ENCODE data around the gene ANKRD6.

The ANKRD6 gene

GRCh38 chr6:89596484-89596883 is 163.5 kb downstream of the ANKRD6 start:
- no peak overlapping the region for H2BK5ac ChIP-seq (ENCODE audit: low read length)
- no peak overlapping the region for H3K27ac ChIP-seq (replicated peaks; ENCODE audit: low read length)
- H3K4me3 ChIP-seq (ENCODE audit: low read length in 2 of 2) = no peak overlapping the region
- H3K4me2 ChIP-seq (ENCODE audit: insufficient read depth, low read length, poor library complexity, severe bottlenecking) = no peak overlapping the region
- no peaks in the 10 kb centered on the region for H3K27me3 ChIP-seq (ENCODE audit: control insufficient read depth in 3 of 3, insufficient read depth in 3 of 3, low read depth in 1 of 3, low read length in 3 of 3)
- H3K9me3 ChIP-seq (replicated peaks in 1 of 2; ENCODE audit: control insufficient read depth in 2 of 2, insufficient read depth in 1 of 2, low read depth in 1 of 2, low read length in 2 of 2) = no peaks in the 10 kb centered on the region
- no CpG with 5 or more reads among the region's 1 CpG for WGBS, 2 donors (ENCODE audit: extremely low coverage in 2 of 2, insufficient read length in 2 of 2, insufficient replicate concordance in 1 of 2)
- H3K23ac ChIP-seq (ENCODE audit: low read depth, low read length, poor library complexity) = no peak overlapping the region
- H3K4ac ChIP-seq (ENCODE audit: low read length) = no peak overlapping the region
- no peaks in the 10 kb centered on the region for H3K36me3 ChIP-seq (replicated peaks in 1 of 2; ENCODE audit: control insufficient read depth in 2 of 2, insufficient read depth in 2 of 2, low read length in 2 of 2)
- no peak overlapping the region for H2BK15ac ChIP-seq (ENCODE audit: low read length)
- no peak for DNase-seq (ENCODE audit: low spot score)
- no peak overlapping the region for H3K9ac ChIP-seq (ENCODE audit: low read depth, low read length, poor library complexity)
- H4K8ac ChIP-seq (ENCODE audit: low read depth, low read length) = no peak overlapping the region
- no peak overlapping the region for H2BK120ac ChIP-seq (ENCODE audit: low read depth, low read length)
- H2AK5ac ChIP-seq (ENCODE audit: low read depth, low read length) = no peak overlapping the region
- H3K79me1 ChIP-seq (ENCODE audit: low read depth, low read length) = no peaks in the 10 kb centered on the region
- H3K4me1 ChIP-seq (ENCODE audit: control insufficient read depth in 2 of 2, insufficient read depth in 1 of 2, low read depth in 1 of 2, low read length in 2 of 2) = peaks cover 0 to 7% of the 10 kb centered on the region in 2 donors
- no peak overlapping the region for H3K14ac ChIP-seq (ENCODE audit: low read length)
- no peak overlapping the region for H2BK12ac ChIP-seq (ENCODE audit: low read length)
- no peak overlapping the region for H4K91ac ChIP-seq (ENCODE audit: low read depth, low read length, poor library complexity)
- H3K18ac ChIP-seq (ENCODE audit: low read length) = no peak overlapping the region
- no peak overlapping the region for H2AFZ ChIP-seq (ENCODE audit: low read length)

DNA sequence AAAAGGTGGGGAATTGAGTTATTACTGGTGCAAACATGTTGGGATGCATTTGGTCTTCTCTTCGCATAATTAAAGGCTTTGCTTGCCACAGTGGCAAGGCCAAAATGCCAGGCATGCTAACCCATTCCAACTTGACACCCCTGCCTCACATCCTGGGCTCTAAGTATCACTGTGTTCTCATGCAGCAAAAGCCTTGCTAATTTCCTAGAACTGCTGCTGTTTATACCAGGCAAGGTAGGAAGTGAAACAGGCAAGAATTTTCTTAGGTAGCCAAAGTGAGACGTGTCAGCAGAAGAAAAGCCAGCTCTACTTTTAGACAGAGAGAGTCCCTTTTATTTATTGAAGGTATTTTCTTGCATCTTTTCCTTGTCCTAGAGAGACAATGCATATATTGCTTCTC is 164.4 kb downstream of the ANKRD6 start:
- Histone ChIP-seq H3K4me2 (ENCODE audit: insufficient read depth, low read length, poor library complexity, severe bottlenecking) (no peak overlapping the region), H3K18ac (ENCODE audit: low read length) (no peak overlapping the region), H3K14ac (ENCODE audit: low read length) (no peak overlapping the region), H2AFZ (ENCODE audit: low read length) (no peak overlapping the region), H4K91ac (ENCODE audit: low read depth, low read length, poor library complexity) (no peak overlapping the region), H3K9me3 (replicated peaks in 1 of 2; ENCODE audit: control insufficient read depth in 2 of 2, insufficient read depth in 1 of 2, low read depth in 1 of 2, low read length in 2 of 2) (no peaks in the 10 kb centered on the region), H3K27ac (replicated peaks; ENCODE audit: low read length) (no peak overlapping the region), H2BK5ac (ENCODE audit: low read length) (no peak overlapping the region), H2AK5ac (ENCODE audit: low read depth, low read length) (no peak overlapping the region), H2BK15ac (ENCODE audit: low read length) (no peak overlapping the region), H3K27me3 (ENCODE audit: control insufficient read depth in 3 of 3, insufficient read depth in 3 of 3, low read depth in 1 of 3, low read length in 3 of 3) (no peaks in the 10 kb centered on the region), H3K4me3 (ENCODE audit: low read length in 2 of 2) (no peak overlapping the region), H2BK12ac (ENCODE audit: low read length) (no peak overlapping the region), H3K36me3 (replicated peaks in 1 of 2; ENCODE audit: control insufficient read depth in 2 of 2, insufficient read depth in 2 of 2, low read length in 2 of 2) (peaks cover 0 to 3% of the 10 kb centered on the region in 2 donors), H3K79me1 (ENCODE audit: low read depth, low read length) (no peaks in the 10 kb centered on the region), H3K4me1 (ENCODE audit: control insufficient read depth in 2 of 2, insufficient read depth in 1 of 2, low read depth in 1 of 2, low read length in 2 of 2) (peaks cover 0 to 7% of the 10 kb centered on the region in 2 donors), H2BK120ac (ENCODE audit: low read depth, low read length) (no peak overlapping the region), H3K9ac (ENCODE audit: low read depth, low read length, poor library complexity) (no peak overlapping the region), H3K4ac (ENCODE audit: low read length) (no peak overlapping the region), H3K23ac (ENCODE audit: low read depth, low read length, poor library complexity) (no peak overlapping the region), H4K8ac (ENCODE audit: low read depth, low read length) (no peak overlapping the region)
- DNase-seq (ENCODE audit: low spot score) = no peak
- WGBS, 2 donors (ENCODE audit: extremely low coverage in 2 of 2, insufficient read length in 2 of 2, insufficient replicate concordance in 1 of 2) = no CpG with 5 or more reads among the region's 2 CpGs

DNA sequence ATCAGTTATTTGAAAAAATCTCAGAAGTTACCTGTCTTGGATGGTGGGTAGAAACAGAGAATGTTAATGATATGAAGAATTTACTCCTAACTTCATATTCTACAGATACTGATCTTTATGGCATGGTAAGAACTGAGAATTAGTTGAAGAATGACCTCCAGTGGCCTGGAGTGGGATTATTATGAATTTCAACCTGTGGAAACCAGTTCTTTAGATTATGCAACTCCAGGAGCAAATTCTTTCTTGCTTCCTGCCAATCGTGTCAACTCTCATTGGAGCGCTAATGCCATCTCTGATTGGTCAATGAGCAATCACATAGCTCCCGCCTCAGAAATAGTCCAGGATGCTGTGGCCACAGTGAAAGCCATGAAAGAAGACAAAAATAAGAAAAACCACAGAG is 165.0 kb downstream of the ANKRD6 start:
- Histone ChIP-seq H3K36me3 (replicated peaks in 1 of 2; ENCODE audit: control insufficient read depth in 2 of 2, insufficient read depth in 2 of 2, low read length in 2 of 2) (peaks cover 0 to 8% of the 10 kb centered on the region in 2 donors), H3K79me1 (ENCODE audit: low read depth, low read length) (no peaks in the 10 kb centered on the region), H4K8ac (ENCODE audit: low read depth, low read length) (no peak overlapping the region), H3K4me3 (ENCODE audit: low read length in 2 of 2) (no peak overlapping the region), H2AFZ (ENCODE audit: low read length) (no peak overlapping the region), H3K14ac (ENCODE audit: low read length) (no peak overlapping the region), H3K9ac (ENCODE audit: low read depth, low read length, poor library complexity) (no peak overlapping the region), H2BK12ac (ENCODE audit: low read length) (no peak overlapping the region), H3K4me2 (ENCODE audit: insufficient read depth, low read length, poor library complexity, severe bottlenecking) (no peak overlapping the region), H3K27ac (replicated peaks; ENCODE audit: low read length) (no peak overlapping the region), H2AK5ac (ENCODE audit: low read depth, low read length) (no peak overlapping the region), H3K18ac (ENCODE audit: low read length) (no peak overlapping the region), H2BK120ac (ENCODE audit: low read depth, low read length) (no peak overlapping the region), H3K9me3 (replicated peaks in 1 of 2; ENCODE audit: control insufficient read depth in 2 of 2, insufficient read depth in 1 of 2, low read depth in 1 of 2, low read length in 2 of 2) (no peaks in the 10 kb centered on the region), H3K4ac (ENCODE audit: low read length) (no peak overlapping the region), H3K23ac (ENCODE audit: low read depth, low read length, poor library complexity) (no peak overlapping the region), H2BK15ac (ENCODE audit: low read length) (no peak overlapping the region), H2BK5ac (ENCODE audit: low read length) (no peak overlapping the region), H4K91ac (ENCODE audit: low read depth, low read length, poor library complexity) (no peak overlapping the region), H3K27me3 (ENCODE audit: control insufficient read depth in 3 of 3, insufficient read depth in 3 of 3, low read depth in 1 of 3, low read length in 3 of 3) (no peaks in the 10 kb centered on the region), H3K4me1 (ENCODE audit: control insufficient read depth in 2 of 2, insufficient read depth in 1 of 2, low read depth in 1 of 2, low read length in 2 of 2) (peaks cover 1 to 7% of the 10 kb centered on the region in 2 donors)
- no CpG with 5 or more reads among the region's 3 CpGs for WGBS, 2 donors (ENCODE audit: extremely low coverage in 2 of 2, insufficient read length in 2 of 2, insufficient replicate concordance in 1 of 2)
- DNase-seq (ENCODE audit: low spot score) = no peak

DNA sequence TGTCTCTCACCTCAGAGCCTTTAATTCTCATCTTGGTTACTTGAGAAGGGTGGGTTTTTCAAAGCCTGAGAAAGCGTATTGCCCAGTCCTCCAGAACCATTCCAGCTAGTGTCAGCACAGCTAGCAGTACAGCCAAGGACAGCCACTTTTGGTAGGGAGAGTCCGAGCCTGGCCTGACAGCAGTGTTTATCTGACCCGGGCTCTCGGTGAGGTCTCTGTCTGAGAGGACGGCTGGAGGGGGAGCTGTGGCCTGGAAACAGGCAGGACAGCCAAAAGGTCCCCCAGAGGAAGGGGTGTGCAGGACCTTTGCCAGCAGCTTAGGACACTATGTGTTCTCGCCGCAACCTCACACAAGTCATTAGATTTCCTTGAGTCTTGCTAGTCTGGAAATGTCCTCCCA is 166.8 kb downstream of the ANKRD6 start:
- no peak overlapping the region for H3K18ac ChIP-seq (ENCODE audit: low read length)
- no peak overlapping the region for H3K14ac ChIP-seq (ENCODE audit: low read length)
- H4K8ac ChIP-seq (ENCODE audit: low read depth, low read length) = no peak overlapping the region
- no peak overlapping the region for H3K4me2 ChIP-seq (ENCODE audit: insufficient read depth, low read length, poor library complexity, severe bottlenecking)
- no peak overlapping the region for H3K4ac ChIP-seq (ENCODE audit: low read length)
- H2BK120ac ChIP-seq (ENCODE audit: low read depth, low read length) = no peak overlapping the region
- H4K91ac ChIP-seq (ENCODE audit: low read depth, low read length, poor library complexity) = no peak overlapping the region
- no peak overlapping the region for H2BK12ac ChIP-seq (ENCODE audit: low read length)
- no peak for DNase-seq (ENCODE audit: low spot score)
- no CpG with 5 or more reads among the region's 7 CpGs for WGBS, 2 donors (ENCODE audit: extremely low coverage in 2 of 2, insufficient read length in 2 of 2, insufficient replicate concordance in 1 of 2)
- no peak overlapping the region for H2BK5ac ChIP-seq (ENCODE audit: low read length)
- H3K27ac ChIP-seq (replicated peaks; ENCODE audit: low read length) = no peak overlapping the region
- H3K4me1 ChIP-seq (ENCODE audit: control insufficient read depth in 2 of 2, insufficient read depth in 1 of 2, low read depth in 1 of 2, low read length in 2 of 2) = peaks cover 1 to 7% of the 10 kb centered on the region in 2 donors
- peaks cover 0 to 10% of the 10 kb centered on the region in 2 donors for H3K36me3 ChIP-seq (replicated peaks in 1 of 2; ENCODE audit: control insufficient read depth in 2 of 2, insufficient read depth in 2 of 2, low read length in 2 of 2)
- no peaks in the 10 kb centered on the region for H3K79me1 ChIP-seq (ENCODE audit: low read depth, low read length)
- H2AFZ ChIP-seq (ENCODE audit: low read length) = no peak overlapping the region
- H3K4me3 ChIP-seq (ENCODE audit: low read length in 2 of 2) = no peak overlapping the region
- no peak overlapping the region for H2BK15ac ChIP-seq (ENCODE audit: low read length)
- H3K23ac ChIP-seq (ENCODE audit: low read depth, low read length, poor library complexity) = no peak overlapping the region
- H3K9ac ChIP-seq (ENCODE audit: low read depth, low read length, poor library complexity) = no peak overlapping the region
- no peaks in the 10 kb centered on the region for H3K9me3 ChIP-seq (replicated peaks in 1 of 2; ENCODE audit: control insufficient read depth in 2 of 2, insufficient read depth in 1 of 2, low read depth in 1 of 2, low read length in 2 of 2)
- no peaks in the 10 kb centered on the region for H3K27me3 ChIP-seq (ENCODE audit: control insufficient read depth in 3 of 3, insufficient read depth in 3 of 3, low read depth in 1 of 3, low read length in 3 of 3)
- no peak overlapping the region for H2AK5ac ChIP-seq (ENCODE audit: low read depth, low read length)
